WTC11 (cell line): Measurements from ENCODE around the gene KLHL30. TPM values are rescaled to one million over a fixed set of nuclear protein-coding genes. Genes with fewer than 3 reads are reported as not detected.
A peak's percentile ranks its signal among the peaks of the same experiment; 100 is the strongest.

Experiments
- ATAC-seq: fragments of 200-7000 bp; cut with Tn5 transposase; 2 replicates; pipeline ENCODE4 v1.10.0; 2021; ENCODE audit warnings: mild to moderate bottlenecking, moderate library complexity
- CTCF ChIA-PET: fragments of 300-600 bp; sonication (Branson Sonifier 250); formaldehyde crosslinking; loops from one replicate; lab custom pipeline; 2021; ENCODE audit warnings: antibody characterized with exemption; lab: Charles Lee
- POLR2A ChIA-PET: fragments of 350-600 bp; sonication (Branson Sonifier 250); formaldehyde crosslinking; loops from one replicate; lab custom pipeline; 2021; ENCODE audit warnings: antibody characterized with exemption; lab: Charles Lee
- DNase-seq: peaks from one replicate; pipeline ENCODE4 v3.0.0; 2021; ENCODE audit warnings: low spot score
- H3K27ac Mint-ChIP-seq: 2 replicates; pipeline ENCODE4 v1.8.0; 2021; ENCODE audit warnings: mixed read lengths
- H3K27me3 Mint-ChIP-seq: 2 replicates; pipeline ENCODE4 v1.8.0; 2021; ENCODE audit warnings: low read depth, mild to moderate bottlenecking, moderate library complexity, mixed read lengths
- H3K36me3 Mint-ChIP-seq: 2 replicates; pipeline ENCODE4 v1.8.0; 2021; ENCODE audit warnings: mixed read lengths
- H3K4me1 Mint-ChIP-seq: 2 replicates; pipeline ENCODE4 v1.8.0; 2022; ENCODE audit warnings: mixed read lengths
- H3K4me3 Mint-ChIP-seq: 2 replicates; pipeline ENCODE4 v1.8.0; 2021; ENCODE audit warnings: mild to moderate bottlenecking, moderate library complexity, mixed read lengths
- H3K9me3 Mint-ChIP-seq: 2 replicates; pipeline ENCODE4 v1.8.0; 2021; ENCODE audit warnings: mixed read lengths
- CREM ChIP-seq: sonication (generic); formaldehyde crosslinking; IDR thresholded peaks from 2 replicates; pipeline ENCODE4 v1.8.1; 2022; ENCODE audit warnings: mild to moderate bottlenecking, missing genetic modification reagents, moderate library complexity
- ELF4 ChIP-seq: sonication (generic); formaldehyde crosslinking; IDR thresholded peaks from 2 replicates; pipeline ENCODE4 v1.8.1; 2022; ENCODE audit warnings: low read depth, mild to moderate bottlenecking, moderate library complexity, missing genetic modification reagents
- ESRRA ChIP-seq: sonication (generic); formaldehyde crosslinking; IDR thresholded peaks from 2 replicates; pipeline ENCODE4 v1.8.1; 2022; ENCODE audit warnings: mild to moderate bottlenecking, missing genetic modification reagents, borderline replicate concordance
- FOXK1 ChIP-seq: sonication (generic); formaldehyde crosslinking; IDR thresholded peaks from 2 replicates; pipeline ENCODE4 v1.8.0; 2022; ENCODE audit warnings: mild to moderate bottlenecking, moderate library complexity, missing genetic modification reagents
- GTF2I ChIP-seq: fragments of 250-450 bp; sonication (Bioruptor Pico); conservative IDR thresholded peaks from 2 replicates; pipeline ENCODE4 v1.4.0; 2021; ENCODE audit warnings: mild to moderate bottlenecking
- NFE2L1 ChIP-seq: sonication (generic); formaldehyde crosslinking; IDR thresholded peaks from 2 replicates; pipeline ENCODE4 v1.8.1; 2023; ENCODE audit warnings: missing genetic modification reagents
- OVOL2 ChIP-seq: fragments of 250-450 bp; sonication (Bioruptor Pico); IDR thresholded peaks from 2 replicates; pipeline ENCODE4 v1.9.0; 2021; ENCODE audit warnings: mild to moderate bottlenecking, borderline replicate concordance
- PRRX2 ChIP-seq: fragments of 250-450 bp; sonication (Bioruptor Pico); IDR thresholded peaks from 2 replicates; pipeline ENCODE4 v1.8.0; 2021; ENCODE audit warnings: mild to moderate bottlenecking
- RELA ChIP-seq: sonication (generic); formaldehyde crosslinking; IDR thresholded peaks from 2 replicates; pipeline ENCODE4 v1.8.1; 2022; ENCODE audit warnings: missing genetic modification reagents, mild to moderate bottlenecking, borderline replicate concordance
- RORB ChIP-seq: fragments of 250-450 bp; sonication (Bioruptor Pico); IDR thresholded peaks from 2 replicates; pipeline ENCODE4 v1.9.0; 2021; ENCODE audit warnings: mild to moderate bottlenecking
- ZNF219 ChIP-seq: sonication (generic); formaldehyde crosslinking; IDR thresholded peaks from 2 replicates; pipeline ENCODE4 v1.8.0; 2023; ENCODE audit warnings: missing genetic modification reagents, mild to moderate bottlenecking, borderline replicate concordance
- ZNF423 ChIP-seq: fragments of 250-450 bp; sonication (Bioruptor Pico); IDR thresholded peaks from 2 replicates; pipeline ENCODE4 v2.1.2; 2022; ENCODE audit warnings: mild to moderate bottlenecking, moderate library complexity
- total RNA-seq: library from RNA; stranded (reverse); gene quantifications from 3 replicates; pipeline ENCODE4 v1.2.3, GENCODE V29; 2021
- TF ChIP-seq, protein P1 (sequence below): fragments of 250-450 bp; sonication (Bioruptor Pico); IDR thresholded peaks from 2 replicates; pipeline ENCODE4 v1.8.0; 2021; ENCODE audit warnings: mild to moderate bottlenecking
- TF ChIP-seq, protein P2 (sequence below): sonication (generic); formaldehyde crosslinking; IDR thresholded peaks from 2 replicates; pipeline ENCODE4 v1.8.1; 2022; ENCODE audit warnings: missing genetic modification reagents, borderline replicate concordance
- TF ChIP-seq, protein P3 (sequence below): sonication (generic); formaldehyde crosslinking; IDR thresholded peaks from 2 replicates; pipeline ENCODE4 v1.8.1; 2022; ENCODE audit warnings: mild to moderate bottlenecking, missing genetic modification reagents, moderate library complexity, borderline replicate concordance
- TF ChIP-seq, protein P4 (sequence below): fragments of 250-450 bp; sonication (Bioruptor Pico); IDR thresholded peaks from 2 replicates; pipeline ENCODE4 v1.9.0; 2021; ENCODE audit warnings: mild to moderate bottlenecking
- TF ChIP-seq, protein P5 (sequence below): sonication (generic); formaldehyde crosslinking; IDR thresholded peaks from 2 replicates; pipeline ENCODE4 v1.8.0; 2022; ENCODE audit warnings: missing genetic modification reagents
- TF ChIP-seq, protein P6 (sequence below): sonication (generic); formaldehyde crosslinking; IDR thresholded peaks from 2 replicates; pipeline ENCODE4 v1.8.1; 2023; ENCODE audit warnings: mild to moderate bottlenecking, missing genetic modification reagents
- TF ChIP-seq, protein P7 (sequence below): fragments of 250-450 bp; sonication (Bioruptor Pico); IDR thresholded peaks from 2 replicates; pipeline ENCODE4 v1.9.0; 2021; ENCODE audit warnings: moderate library complexity, mild to moderate bottlenecking, inconsistent platforms, borderline replicate concordance

Gene KLHL30
- total RNA-seq, 1 experiment from 2014 or later = not detected

DNA sequence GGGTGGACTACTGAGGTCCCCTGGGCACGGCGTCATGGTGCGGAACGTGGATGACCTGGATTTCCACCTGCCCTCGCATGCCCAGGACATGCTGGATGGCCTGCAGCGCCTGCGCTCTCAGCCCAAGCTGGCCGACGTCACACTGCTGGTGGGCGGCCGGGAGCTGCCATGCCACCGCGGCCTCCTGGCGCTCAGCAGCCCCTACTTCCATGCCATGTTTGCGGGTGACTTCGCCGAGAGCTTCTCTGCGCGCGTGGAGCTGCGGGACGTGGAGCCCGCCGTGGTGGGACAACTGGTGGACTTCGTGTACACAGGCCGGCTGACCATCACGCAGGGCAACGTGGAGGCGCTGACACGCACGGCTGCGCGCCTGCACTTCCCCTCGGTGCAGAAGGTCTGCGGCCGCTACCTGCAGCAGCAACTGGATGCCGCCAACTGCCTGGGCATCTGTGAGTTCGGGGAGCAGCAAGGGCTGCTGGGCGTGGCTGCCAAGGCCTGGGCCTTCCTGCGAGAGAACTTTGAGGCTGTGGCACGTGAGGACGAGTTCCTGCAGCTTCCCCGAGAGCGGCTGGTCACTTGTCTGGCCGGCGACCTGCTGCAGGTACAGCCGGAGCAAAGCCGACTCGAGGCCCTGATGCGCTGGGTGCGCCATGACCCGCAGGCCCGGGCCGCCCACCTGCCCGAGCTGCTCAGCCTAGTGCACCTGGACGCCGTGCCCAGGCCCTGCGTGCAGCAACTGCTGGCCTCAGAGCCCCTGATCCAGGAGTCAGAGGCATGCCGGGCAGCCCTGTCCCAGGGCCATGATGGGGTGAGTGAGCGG is 2.5 kb downstream of the KLHL30 start:
- Mint-ChIP-seq H3K4me1 (no peaks in the 10 kb centered on the region), H3K36me3 (no peaks in the 10 kb centered on the region), H3K27ac (no peak overlapping the region), H3K9me3 (no peaks in the 10 kb centered on the region), H3K27me3 (no peaks in the 10 kb centered on the region), H3K4me3 (no peak overlapping the region)
- ATAC-seq (no peak), DNase-seq (no peak)
- TF ChIP-seq RELA (CRISPR knock-in tag) (peak; percentile 60; the same call in 1 of the 2 replicates), PRRX2 (no peak)
- CTCF ChIA-PET = interaction anchor here (0.6 to 4.3 kb wide), 10 partner anchors 11 to 1665 kb away, joined by 3 to 41 read pairs (median 4); no protein-coding TSS in a partner anchor
- POLR2A ChIA-PET = no interaction called here

DNA sequence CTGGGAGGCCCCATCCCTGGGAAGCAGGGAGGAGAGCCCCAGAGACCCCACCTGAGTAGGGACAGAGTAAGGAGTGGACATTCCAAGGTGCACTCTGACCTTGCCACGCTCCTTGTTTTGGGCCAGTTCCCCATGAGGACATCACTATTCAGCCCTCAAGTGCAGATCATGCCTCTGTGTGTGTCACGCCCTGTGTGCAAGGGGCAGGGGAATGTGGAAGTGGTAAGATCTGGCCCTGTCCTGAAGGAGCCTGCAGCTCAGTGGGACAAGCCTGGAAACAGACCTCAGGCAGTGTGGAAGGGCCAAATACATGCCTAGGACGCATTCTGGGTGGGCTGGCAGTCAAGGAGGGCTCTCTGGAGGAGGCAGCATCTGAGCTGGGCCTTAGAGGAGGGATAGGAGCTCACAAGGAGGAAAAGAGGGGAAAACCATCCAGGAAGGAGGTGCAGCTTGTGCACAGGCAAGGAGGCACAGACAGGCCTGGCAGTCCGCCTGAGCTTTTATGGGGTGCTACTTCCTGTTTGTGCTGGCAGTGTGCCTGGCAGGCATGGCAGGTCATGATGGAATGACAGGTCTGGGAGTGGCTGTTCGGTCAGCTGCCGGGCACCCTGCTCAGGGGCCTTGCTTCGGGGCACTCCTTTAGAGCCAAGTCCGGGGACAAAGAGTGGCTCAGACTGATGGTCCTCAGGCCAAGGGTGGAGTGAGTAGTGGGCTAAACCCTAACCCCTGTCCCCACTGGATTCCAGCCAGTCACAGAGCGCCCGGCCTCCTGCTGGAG is 3.3 kb downstream of the KLHL30 start:
- Mint-ChIP-seq H3K27me3 (no peaks in the 10 kb centered on the region), H3K9me3 (no peaks in the 10 kb centered on the region), H3K27ac (peak overlapping the region; percentile 65; the same call in 1 of the 2 replicates), H3K4me1 (no peaks in the 10 kb centered on the region), H3K36me3 (no peaks in the 10 kb centered on the region), H3K4me3 (no peak overlapping the region)
- DNase-seq (no peak), ATAC-seq (no peak)
- CTCF ChIA-PET = interaction anchor here (0.8 to 1.5 kb wide), 5 partner anchors 10 to 35 kb away, joined by 3 to 5 read pairs (median 3); no protein-coding TSS in a partner anchor
- POLR2A ChIA-PET = no interaction called here
- no peak for TF ChIP-seq RORB
- TF ChIP-seq, protein P1, sequence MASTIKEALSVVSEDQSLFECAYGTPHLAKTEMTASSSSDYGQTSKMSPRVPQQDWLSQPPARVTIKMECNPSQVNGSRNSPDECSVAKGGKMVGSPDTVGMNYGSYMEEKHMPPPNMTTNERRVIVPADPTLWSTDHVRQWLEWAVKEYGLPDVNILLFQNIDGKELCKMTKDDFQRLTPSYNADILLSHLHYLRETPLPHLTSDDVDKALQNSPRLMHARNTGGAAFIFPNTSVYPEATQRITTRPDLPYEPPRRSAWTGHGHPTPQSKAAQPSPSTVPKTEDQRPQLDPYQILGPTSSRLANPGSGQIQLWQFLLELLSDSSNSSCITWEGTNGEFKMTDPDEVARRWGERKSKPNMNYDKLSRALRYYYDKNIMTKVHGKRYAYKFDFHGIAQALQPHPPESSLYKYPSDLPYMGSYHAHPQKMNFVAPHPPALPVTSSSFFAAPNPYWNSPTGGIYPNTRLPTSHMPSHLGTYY (CRISPR knock-in tag) = no peak
- TF ChIP-seq, protein P2, sequence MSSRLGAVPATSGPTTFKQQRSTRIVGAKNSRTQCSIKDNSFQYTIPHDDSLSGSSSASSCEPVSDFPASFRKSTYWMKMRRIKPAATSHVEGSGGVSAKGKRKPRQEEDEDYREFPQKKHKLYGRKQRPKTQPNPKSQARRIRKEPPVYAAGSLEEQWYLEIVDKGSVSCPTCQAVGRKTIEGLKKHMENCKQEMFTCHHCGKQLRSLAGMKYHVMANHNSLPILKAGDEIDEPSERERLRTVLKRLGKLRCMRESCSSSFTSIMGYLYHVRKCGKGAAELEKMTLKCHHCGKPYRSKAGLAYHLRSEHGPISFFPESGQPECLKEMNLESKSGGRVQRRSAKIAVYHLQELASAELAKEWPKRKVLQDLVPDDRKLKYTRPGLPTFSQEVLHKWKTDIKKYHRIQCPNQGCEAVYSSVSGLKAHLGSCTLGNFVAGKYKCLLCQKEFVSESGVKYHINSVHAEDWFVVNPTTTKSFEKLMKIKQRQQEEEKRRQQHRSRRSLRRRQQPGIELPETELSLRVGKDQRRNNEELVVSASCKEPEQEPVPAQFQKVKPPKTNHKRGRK (CRISPR knock-in tag) = no peak
- TF ChIP-seq CREM (CRISPR knock-in tag) = no peak
- no peak for TF ChIP-seq ESRRA (CRISPR knock-in tag)
- TF ChIP-seq, protein P3, sequence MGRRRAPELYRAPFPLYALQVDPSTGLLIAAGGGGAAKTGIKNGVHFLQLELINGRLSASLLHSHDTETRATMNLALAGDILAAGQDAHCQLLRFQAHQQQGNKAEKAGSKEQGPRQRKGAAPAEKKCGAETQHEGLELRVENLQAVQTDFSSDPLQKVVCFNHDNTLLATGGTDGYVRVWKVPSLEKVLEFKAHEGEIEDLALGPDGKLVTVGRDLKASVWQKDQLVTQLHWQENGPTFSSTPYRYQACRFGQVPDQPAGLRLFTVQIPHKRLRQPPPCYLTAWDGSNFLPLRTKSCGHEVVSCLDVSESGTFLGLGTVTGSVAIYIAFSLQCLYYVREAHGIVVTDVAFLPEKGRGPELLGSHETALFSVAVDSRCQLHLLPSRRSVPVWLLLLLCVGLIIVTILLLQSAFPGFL (CRISPR knock-in tag) = no peak
- no peak for TF ChIP-seq OVOL2
- TF ChIP-seq, protein P4, sequence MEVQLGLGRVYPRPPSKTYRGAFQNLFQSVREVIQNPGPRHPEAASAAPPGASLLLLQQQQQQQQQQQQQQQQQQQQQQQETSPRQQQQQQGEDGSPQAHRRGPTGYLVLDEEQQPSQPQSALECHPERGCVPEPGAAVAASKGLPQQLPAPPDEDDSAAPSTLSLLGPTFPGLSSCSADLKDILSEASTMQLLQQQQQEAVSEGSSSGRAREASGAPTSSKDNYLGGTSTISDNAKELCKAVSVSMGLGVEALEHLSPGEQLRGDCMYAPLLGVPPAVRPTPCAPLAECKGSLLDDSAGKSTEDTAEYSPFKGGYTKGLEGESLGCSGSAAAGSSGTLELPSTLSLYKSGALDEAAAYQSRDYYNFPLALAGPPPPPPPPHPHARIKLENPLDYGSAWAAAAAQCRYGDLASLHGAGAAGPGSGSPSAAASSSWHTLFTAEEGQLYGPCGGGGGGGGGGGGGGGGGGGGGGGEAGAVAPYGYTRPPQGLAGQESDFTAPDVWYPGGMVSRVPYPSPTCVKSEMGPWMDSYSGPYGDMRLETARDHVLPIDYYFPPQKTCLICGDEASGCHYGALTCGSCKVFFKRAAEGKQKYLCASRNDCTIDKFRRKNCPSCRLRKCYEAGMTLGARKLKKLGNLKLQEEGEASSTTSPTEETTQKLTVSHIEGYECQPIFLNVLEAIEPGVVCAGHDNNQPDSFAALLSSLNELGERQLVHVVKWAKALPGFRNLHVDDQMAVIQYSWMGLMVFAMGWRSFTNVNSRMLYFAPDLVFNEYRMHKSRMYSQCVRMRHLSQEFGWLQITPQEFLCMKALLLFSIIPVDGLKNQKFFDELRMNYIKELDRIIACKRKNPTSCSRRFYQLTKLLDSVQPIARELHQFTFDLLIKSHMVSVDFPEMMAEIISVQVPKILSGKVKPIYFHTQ (CRISPR knock-in tag) = no peak
- no peak for TF ChIP-seq NFE2L1 (CRISPR knock-in tag)
- no peak for TF ChIP-seq ZNF423 (CRISPR knock-in tag)
- TF ChIP-seq, protein P5, sequence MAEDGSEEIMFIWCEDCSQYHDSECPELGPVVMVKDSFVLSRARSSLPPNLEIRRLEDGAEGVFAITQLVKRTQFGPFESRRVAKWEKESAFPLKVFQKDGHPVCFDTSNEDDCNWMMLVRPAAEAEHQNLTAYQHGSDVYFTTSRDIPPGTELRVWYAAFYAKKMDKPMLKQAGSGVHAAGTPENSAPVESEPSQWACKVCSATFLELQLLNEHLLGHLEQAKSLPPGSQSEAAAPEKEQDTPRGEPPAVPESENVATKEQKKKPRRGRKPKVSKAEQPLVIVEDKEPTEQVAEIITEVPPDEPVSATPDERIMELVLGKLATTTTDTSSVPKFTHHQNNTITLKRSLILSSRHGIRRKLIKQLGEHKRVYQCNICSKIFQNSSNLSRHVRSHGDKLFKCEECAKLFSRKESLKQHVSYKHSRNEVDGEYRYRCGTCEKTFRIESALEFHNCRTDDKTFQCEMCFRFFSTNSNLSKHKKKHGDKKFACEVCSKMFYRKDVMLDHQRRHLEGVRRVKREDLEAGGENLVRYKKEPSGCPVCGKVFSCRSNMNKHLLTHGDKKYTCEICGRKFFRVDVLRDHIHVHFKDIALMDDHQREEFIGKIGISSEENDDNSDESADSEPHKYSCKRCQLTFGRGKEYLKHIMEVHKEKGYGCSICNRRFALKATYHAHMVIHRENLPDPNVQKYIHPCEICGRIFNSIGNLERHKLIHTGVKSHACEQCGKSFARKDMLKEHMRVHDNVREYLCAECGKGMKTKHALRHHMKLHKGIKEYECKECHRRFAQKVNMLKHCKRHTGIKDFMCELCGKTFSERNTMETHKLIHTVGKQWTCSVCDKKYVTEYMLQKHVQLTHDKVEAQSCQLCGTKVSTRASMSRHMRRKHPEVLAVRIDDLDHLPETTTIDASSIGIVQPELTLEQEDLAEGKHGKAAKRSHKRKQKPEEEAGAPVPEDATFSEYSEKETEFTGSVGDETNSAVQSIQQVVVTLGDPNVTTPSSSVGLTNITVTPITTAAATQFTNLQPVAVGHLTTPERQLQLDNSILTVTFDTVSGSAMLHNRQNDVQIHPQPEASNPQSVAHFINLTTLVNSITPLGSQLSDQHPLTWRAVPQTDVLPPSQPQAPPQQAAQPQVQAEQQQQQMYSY (CRISPR knock-in tag) = no peak
- TF ChIP-seq ELF4 (CRISPR knock-in tag) = no peak
- TF ChIP-seq ZNF219 (CRISPR knock-in tag) = no peak
- TF ChIP-seq FOXK1 (CRISPR knock-in tag) = no peak
- TF ChIP-seq, protein P6, sequence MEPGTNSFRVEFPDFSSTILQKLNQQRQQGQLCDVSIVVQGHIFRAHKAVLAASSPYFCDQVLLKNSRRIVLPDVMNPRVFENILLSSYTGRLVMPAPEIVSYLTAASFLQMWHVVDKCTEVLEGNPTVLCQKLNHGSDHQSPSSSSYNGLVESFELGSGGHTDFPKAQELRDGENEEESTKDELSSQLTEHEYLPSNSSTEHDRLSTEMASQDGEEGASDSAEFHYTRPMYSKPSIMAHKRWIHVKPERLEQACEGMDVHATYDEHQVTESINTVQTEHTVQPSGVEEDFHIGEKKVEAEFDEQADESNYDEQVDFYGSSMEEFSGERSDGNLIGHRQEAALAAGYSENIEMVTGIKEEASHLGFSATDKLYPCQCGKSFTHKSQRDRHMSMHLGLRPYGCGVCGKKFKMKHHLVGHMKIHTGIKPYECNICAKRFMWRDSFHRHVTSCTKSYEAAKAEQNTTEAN = no peak
- TF ChIP-seq, protein P7, sequence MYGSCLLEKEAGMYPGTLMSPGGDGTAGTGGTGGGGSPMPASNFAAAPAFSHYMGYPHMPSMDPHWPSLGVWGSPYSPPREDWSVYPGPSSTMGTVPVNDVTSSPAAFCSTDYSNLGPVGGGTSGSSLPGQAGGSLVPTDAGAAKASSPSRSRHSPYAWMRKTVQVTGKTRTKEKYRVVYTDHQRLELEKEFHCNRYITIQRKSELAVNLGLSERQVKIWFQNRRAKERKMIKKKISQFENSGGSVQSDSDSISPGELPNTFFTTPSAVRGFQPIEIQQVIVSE (CRISPR knock-in tag) = no peak
- no peak for TF ChIP-seq GTF2I (CRISPR knock-in tag)
